GDM1 (cell line): ENCODE measurements around the gene PTPRD.

Source experiments
- DNase-seq: peaks from one replicate; lab custom pipeline; 2025; lab: John Stamatoyannopoulos, UW

Gene PTPRD

GRCh38 chr9:8329561-8330283, 2283.1 kb downstream of the PTPRD start:
- DNase-seq, result no peak

GRCh38 chr9:8315211-8315610, 2297.6 kb downstream of the PTPRD start:
- no peak for DNase-seq

GRCh38 chr9:8309258-8309657, 2303.5 kb downstream of the PTPRD start:
- no peak for DNase-seq

GRCh38 chr9:8304720-8305119, 2308.1 kb downstream of the PTPRD start:
- DNase-seq, result no peak

- DNase-seq, result no peak
These were observed 2311.5 kb downstream of the PTPRD start for GRCh38 chr9:8301296-8301695.

GRCh38 chr9:8297047-8297446, 2315.8 kb downstream of the PTPRD start:
- no peak for DNase-seq

GRCh38 chr9:8292657-8293056, 2320.1 kb downstream of the PTPRD start:
- no peak for DNase-seq

GRCh38 chr9:8289681-8290080, 2323.1 kb downstream of the PTPRD start:
- no peak for DNase-seq

GRCh38 chr9:8287970-8288369, 2324.8 kb downstream of the PTPRD start:
- no peak for DNase-seq

GRCh38 chr9:8287501-8287900, 2325.3 kb downstream of the PTPRD start:
- no peak for DNase-seq

GRCh38 chr9:8284884-8285283, 2327.9 kb downstream of the PTPRD start:
- DNase-seq, result no peak

GRCh38 chr9:8282535-8282934, 2330.3 kb downstream of the PTPRD start:
- no peak for DNase-seq

GRCh38 chr9:8280811-8281210, 2332.0 kb downstream of the PTPRD start:
- no peak for DNase-seq

- DNase-seq, result no peak
These were observed 2334.8 kb downstream of the PTPRD start for GRCh38 chr9:8278048-8278447.

GRCh38 chr9:8270235-8270634, 2342.6 kb downstream of the PTPRD start:
- DNase-seq, result no peak

- no peak for DNase-seq
These were observed 2343.9 kb downstream of the PTPRD start for GRCh38 chr9:8268881-8269280.

GRCh38 chr9:8268216-8268878, 2344.5 kb downstream of the PTPRD start:
- DNase-seq, result no peak

- no peak for DNase-seq
These were observed 2345.2 kb downstream of the PTPRD start for GRCh38 chr9:8267636-8268035.

GRCh38 chr9:8266861-8267260, 2345.9 kb downstream of the PTPRD start:
- DNase-seq, result no peak

- no peak for DNase-seq
These were observed 2347.5 kb downstream of the PTPRD start for GRCh38 chr9:8265281-8265680.
